Neural progenitor cell (in vitro differentiated cells): ENCODE data around the gene SLC19A1.

Source experiments
- CTCF ChIP-seq: fragments of 200-600 bp; sonication (generic); IDR thresholded peaks from 2 replicates; pipeline ENCODE4 v1.5.1; 2017; ENCODE audit warnings: antibody characterized with exemption, mild to moderate bottlenecking
- EZH2 ChIP-seq: fragments of 200-600 bp; sonication (generic); IDR thresholded peaks from 2 replicates; pipeline ENCODE4 v1.6.1; 2017; ENCODE audit warnings: antibody characterized with exemption, mild to moderate bottlenecking, moderate library complexity

GRCh38 chr21:45571641-45572040 lies 29.4 kb upstream of the SLC19A1 start:
- no peak for TF ChIP-seq CTCF
- TF ChIP-seq EZH2, result no peak
